B cell (primary cell): Measurements from ENCODE around the gene OVOL3. TPM values are rescaled to one million over a fixed set of nuclear protein-coding genes. Genes with fewer than 3 reads are reported as not detected.

Experiments
- polyA plus RNA-seq: library from polyadenylated mRNA; depleted of rRNA; stranded (reverse); fragments of >200 nt; gene quantifications from 2 replicates; pipeline ENCODE4 v1.2.3, GENCODE V29; 2012
- total RNA-seq, 2 donors: library from RNA; stranded (reverse); fragments of 120-200 nt in 1 of 2; gene quantifications; 1 replicate in 1 of 2; 2 replicates in 1 of 2; pipeline versions ENCODE4 v1.2.3 to v1.2.4, GENCODE V29; 2013 to 2022

OVOL3 gene
- total and polyA plus RNA-seq, 2 donors (not counting 1 experiment from before 2014, with no cell fraction given), result not detected

Other genes with a start within 250 kb of the OVOL3 start
- not detected in 2 replicates for gene APLP1, start 242.6 kb upstream of the OVOL3 start, total RNA-seq
- 0.06 TPM in 1 of 2 replicates, not detected in the other for gene APLP1, start 242.6 kb upstream of the OVOL3 start, polyA plus RNA-seq
- gene NFKBID, start 210.6 kb upstream of the OVOL3 start, total RNA-seq, result 272 and 276 TPM in 2 replicates
- gene NFKBID, start 210.6 kb upstream of the OVOL3 start, polyA plus RNA-seq, result 111 and 618 TPM in 2 replicates
- 2.9 and 4.8 TPM in 2 replicates for gene HCST, start 208.6 kb upstream of the OVOL3 start, total RNA-seq
- 29.8 and 40.6 TPM in 2 replicates for gene HCST, start 208.6 kb upstream of the OVOL3 start, polyA plus RNA-seq
- gene TYROBP, start 202.8 kb upstream of the OVOL3 start, total RNA-seq, result 2.7 and 3.3 TPM in 2 replicates
- 14.8 and 25.6 TPM in 2 replicates for gene TYROBP, start 202.8 kb upstream of the OVOL3 start, polyA plus RNA-seq
- 1.6 and 2.1 TPM in 2 replicates for gene LRFN3, start 174.8 kb upstream of the OVOL3 start, total RNA-seq
- gene LRFN3, start 174.8 kb upstream of the OVOL3 start, polyA plus RNA-seq, result 0.62 and 0.79 TPM in 2 replicates
- gene SDHAF1, start 116.0 kb upstream of the OVOL3 start, total RNA-seq, result 24.2 and 24.6 TPM in 2 replicates
- gene SDHAF1, start 116.0 kb upstream of the OVOL3 start, polyA plus RNA-seq, result 11.8 and 22.0 TPM in 2 replicates
- gene SYNE4, start 102.3 kb upstream of the OVOL3 start, total RNA-seq, result 2.4 and 3.4 TPM in 2 replicates
- 2.3 and 2.5 TPM in 2 replicates for gene SYNE4, start 102.3 kb upstream of the OVOL3 start, polyA plus RNA-seq
- gene ALKBH6, start 96.9 kb upstream of the OVOL3 start, total RNA-seq, result 49.4 and 54.5 TPM in 2 replicates
- gene ALKBH6, start 96.9 kb upstream of the OVOL3 start, polyA plus RNA-seq, result 56.5 and 65.5 TPM in 2 replicates
- 1.3 and 1.8 TPM in 2 replicates for gene CLIP3, start 78.3 kb upstream of the OVOL3 start, total RNA-seq
- 0.42 and 0.55 TPM in 2 replicates for gene CLIP3, start 78.3 kb upstream of the OVOL3 start, polyA plus RNA-seq
- gene THAP8, start 56.9 kb upstream of the OVOL3 start, total RNA-seq, result 3.9 and 4.5 TPM in 2 replicates
- 2.8 and 5.7 TPM in 2 replicates for gene THAP8, start 56.9 kb upstream of the OVOL3 start, polyA plus RNA-seq
- gene WDR62, start 56.2 kb upstream of the OVOL3 start, total RNA-seq, result 1.9 and 3.0 TPM in 2 replicates
- gene WDR62, start 56.2 kb upstream of the OVOL3 start, polyA plus RNA-seq, result 1.8 and 1.9 TPM in 2 replicates
- gene POLR2I, start 3.7 kb downstream of the OVOL3 start, total RNA-seq, result 28.2 and 33.4 TPM in 2 replicates
- 30.2 and 39.1 TPM in 2 replicates for gene POLR2I, start 3.7 kb downstream of the OVOL3 start, polyA plus RNA-seq
- gene TBCB, start 4.3 kb downstream of the OVOL3 start, total RNA-seq, result 145 and 148 TPM in 2 replicates
- 187 and 193 TPM in 2 replicates for gene TBCB, start 4.3 kb downstream of the OVOL3 start, polyA plus RNA-seq
- 294 and 296 TPM in 2 replicates for gene CAPNS1, start 28.9 kb downstream of the OVOL3 start, total RNA-seq
- gene CAPNS1, start 28.9 kb downstream of the OVOL3 start, polyA plus RNA-seq, result 201 and 272 TPM in 2 replicates
- gene COX7A1, start 41.3 kb downstream of the OVOL3 start, total RNA-seq, result not detected in 2 replicates
- gene COX7A1, start 41.3 kb downstream of the OVOL3 start, polyA plus RNA-seq, result not detected in 2 replicates
- 5.2 and 5.5 TPM in 2 replicates for gene ZNF565, start 103.5 kb downstream of the OVOL3 start, total RNA-seq
- 2.9 and 3.0 TPM in 2 replicates for gene ZNF565, start 103.5 kb downstream of the OVOL3 start, polyA plus RNA-seq
- gene ZNF146, start 104.0 kb downstream of the OVOL3 start, total RNA-seq, result 62.2 and 69.3 TPM in 2 replicates
- gene ZNF146, start 104.0 kb downstream of the OVOL3 start, polyA plus RNA-seq, result 21.9 and 26.4 TPM in 2 replicates